Bronchial epithelial cell (primary cell): ENCODE measurements around the gene SRRM1. TPM values are rescaled to one million over a fixed set of nuclear protein-coding genes. Genes with fewer than 3 reads are reported as not detected.

Experiments used
- DNase-seq: peaks from one replicate; pipeline ENCODE4 v3.0.0-alpha.2; 2010; ENCODE audit warnings: low read depth
- FAIRE-seq: peaks from 2 replicates; lab custom pipeline; 2011; peaks lifted over from hg19 to GRCh38; lab: Jason Lieb, UNC
- H3K27me3 ChIP-seq: 2 replicates; pipeline ENCODE4 v1.5.1; 2011; ENCODE audit warnings: low read length; ENCODE audit not compliant: control insufficient read depth, insufficient read depth
- H3K36me3 ChIP-seq: 2 replicates; pipeline ENCODE4 v1.5.1; 2011; ENCODE audit warnings: low read length; ENCODE audit not compliant: control insufficient read depth, insufficient read depth
- H3K4me3 ChIP-seq: 2 replicates; pipeline ENCODE4 v1.5.1; 2011; ENCODE audit warnings: mild to moderate bottlenecking, low read depth, low read length, control low read depth
- CTCF ChIP-seq: IDR thresholded peaks from 2 replicates; pipeline ENCODE4 v1.5.1; 2011; ENCODE audit warnings: mild to moderate bottlenecking, moderate library complexity, low read length, control low read depth, inconsistent platforms; ENCODE audit not compliant: insufficient read depth, severe bottlenecking
- total RNA-seq: library from RNA; depleted of rRNA; stranded (reverse); fragments of >200 nt; gene quantifications from 2 replicates; pipeline ENCODE4 v1.2.1, GENCODE V29; 2014

The SRRM1 gene
- total RNA-seq, 1 donor from 2014 or later: 18.4 TPM

DNA sequence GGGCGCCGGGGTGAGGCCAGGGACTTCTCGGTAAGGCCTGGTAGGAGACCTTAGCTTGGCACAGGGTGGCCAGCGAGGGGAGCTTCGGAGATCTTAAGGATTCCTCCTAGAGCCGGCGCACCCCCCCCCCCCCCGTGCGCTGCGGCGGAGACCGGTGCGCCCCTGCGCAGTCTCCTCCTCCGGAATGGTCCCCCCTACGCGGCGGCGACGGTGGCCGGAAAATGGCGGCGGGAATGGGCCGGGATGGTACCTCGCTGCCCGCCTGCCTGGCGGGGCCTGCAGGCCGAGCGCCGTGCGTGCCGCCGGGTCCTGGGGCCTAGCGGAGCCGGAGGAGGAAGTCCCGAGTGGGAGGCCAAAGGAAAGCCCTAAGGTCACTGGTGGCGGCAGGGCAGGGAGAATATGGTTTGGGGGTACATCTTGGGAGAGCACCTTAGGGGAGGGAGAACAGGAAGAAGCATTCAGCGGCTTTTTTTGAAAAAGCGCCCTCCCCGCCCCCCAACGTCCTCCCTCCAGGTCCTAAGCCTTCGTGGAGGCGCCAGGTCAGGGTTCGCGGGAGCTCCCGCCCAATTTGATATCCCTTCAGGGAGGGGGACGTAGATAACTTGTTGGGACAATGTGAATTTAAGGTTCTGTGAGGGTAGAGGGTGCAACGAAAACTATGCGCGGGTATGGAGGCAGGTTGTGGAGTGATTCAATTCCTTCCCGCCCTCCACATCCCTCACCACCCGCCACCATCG lies 429 bp downstream of the SRRM1 start:
- FAIRE-seq: no peak
- TF ChIP-seq CTCF: no peak
- H3K4me3 ChIP-seq: peak overlapping the region; percentile 75
- H3K36me3 ChIP-seq: peaks cover 10% of the 10 kb centered on the region
- no peaks in the 10 kb centered on the region for H3K27me3 ChIP-seq
- no peak for DNase-seq

DNA sequence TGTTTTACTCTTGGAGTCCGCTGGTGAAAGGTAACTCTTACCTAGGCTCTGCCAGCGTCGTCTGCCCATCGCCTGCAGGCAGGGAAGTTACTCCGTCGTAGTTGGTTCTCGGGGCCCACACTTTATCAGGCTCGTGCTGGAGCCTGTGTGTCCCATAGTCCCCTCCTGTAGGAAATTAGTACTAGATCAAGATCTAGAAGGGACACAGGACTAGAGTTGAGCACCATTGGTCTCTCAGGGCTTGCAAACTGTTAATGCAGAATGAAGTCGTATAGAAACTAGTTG lies 940 bp downstream of the SRRM1 start:
- Histone ChIP-seq H3K4me3 (peak overlapping the region; percentile 75), H3K36me3 (peaks cover 14% of the 10 kb centered on the region), H3K27me3 (no peaks in the 10 kb centered on the region)
- no peak for TF ChIP-seq CTCF
- DNase-seq: peak; percentile 17
- no peak for FAIRE-seq

GRCh38 chr1:24648919-24649318 lies 5.8 kb downstream of the SRRM1 start:
- DNase-seq (no peak), FAIRE-seq (no peak)
- no peaks in the 10 kb centered on the region for H3K27me3 ChIP-seq
- no peak overlapping the region for H3K4me3 ChIP-seq
- TF ChIP-seq CTCF: no peak
- peaks cover 31% of the 10 kb centered on the region for H3K36me3 ChIP-seq

DNA sequence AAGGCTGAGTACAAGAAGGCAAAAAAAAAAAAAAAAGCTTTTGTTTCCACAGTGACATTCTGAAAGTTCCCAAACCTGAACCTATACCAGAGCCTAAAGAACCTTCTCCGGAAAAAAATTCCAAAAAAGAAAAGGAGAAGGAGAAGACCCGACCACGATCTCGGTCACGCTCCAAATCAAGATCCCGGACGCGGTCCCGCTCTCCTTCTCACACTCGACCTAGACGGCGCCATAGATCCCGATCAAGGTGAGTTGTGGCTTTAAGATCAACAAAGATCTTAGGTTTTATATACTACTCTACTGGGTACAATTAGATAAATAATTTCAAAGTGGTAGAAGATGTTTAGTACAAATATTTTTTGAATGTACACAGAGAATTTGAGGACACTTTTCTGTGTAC lies 9.3 kb downstream of the SRRM1 start:
- H3K4me3 ChIP-seq: no peak overlapping the region
- no peaks in the 10 kb centered on the region for H3K27me3 ChIP-seq
- FAIRE-seq (no peak), DNase-seq (no peak)
- H3K36me3 ChIP-seq: peaks cover 40% of the 10 kb centered on the region
- no peak for TF ChIP-seq CTCF

DNA sequence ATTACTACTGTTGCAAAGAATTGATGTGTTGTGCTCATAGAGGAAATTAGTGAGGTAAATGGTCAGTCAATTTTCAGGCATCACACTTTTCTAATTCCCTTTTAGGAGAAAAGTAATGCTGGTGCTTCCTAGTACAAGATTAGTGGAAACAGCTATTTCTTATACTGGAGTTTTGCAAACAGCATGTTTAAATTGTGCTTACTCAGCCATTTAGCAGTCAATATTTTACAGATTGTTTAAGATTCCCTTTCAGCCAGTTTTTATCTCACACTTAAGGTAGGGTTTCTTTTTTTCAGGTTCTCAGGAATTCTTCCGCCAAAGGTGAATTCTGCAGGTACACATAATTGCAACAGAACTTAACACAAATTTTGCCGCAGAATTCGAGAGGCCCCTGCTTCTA lies 10.9 kb downstream of the SRRM1 start:
- DNase-seq (no peak), FAIRE-seq (no peak)
- TF ChIP-seq CTCF: no peak
- peaks cover 36% of the 10 kb centered on the region for H3K36me3 ChIP-seq
- no peaks in the 10 kb centered on the region for H3K27me3 ChIP-seq
- H3K4me3 ChIP-seq: no peak overlapping the region

DNA sequence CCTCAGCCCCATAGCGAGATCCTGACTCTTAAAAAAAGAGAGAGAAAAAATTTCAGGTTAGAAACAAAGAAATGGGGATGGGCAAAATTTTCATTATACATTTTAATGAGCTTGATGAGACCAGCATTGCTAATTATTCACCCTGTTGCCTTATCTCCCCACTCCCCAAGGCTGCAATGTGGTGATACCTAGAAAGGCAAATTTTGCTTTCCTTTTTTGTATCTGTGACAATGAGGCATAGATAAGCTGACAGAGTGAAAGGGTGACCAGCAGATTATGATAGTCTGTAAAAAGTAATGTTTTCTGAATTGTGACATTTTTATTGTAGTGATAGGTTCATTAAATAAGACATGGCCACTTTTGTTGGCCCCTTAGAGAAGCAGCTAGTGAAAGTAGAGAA lies 12.9 kb downstream of the SRRM1 start:
- FAIRE-seq (no peak), DNase-seq (no peak)
- H3K36me3 ChIP-seq: peaks cover 30% of the 10 kb centered on the region
- no peak for TF ChIP-seq CTCF
- H3K27me3 ChIP-seq: no peaks in the 10 kb centered on the region
- no peak overlapping the region for H3K4me3 ChIP-seq
